Ectodermal cell (in vitro differentiated cells): Measurements from ENCODE around the gene TASP1.
"Not testable (repeated sequence)": the region's sequence is repeated elsewhere in the genome, so short reads cannot be mapped to it uniquely, and the experiment has no call there.

ENCODE experiments used
- H3K27ac ChIP-seq: 2 replicates; pipeline ENCODE4 v1.7.0; 2013; ENCODE audit warnings: mild to moderate bottlenecking, low read depth, low read length; ENCODE audit not compliant: insufficient read depth, poor library complexity, severe bottlenecking
- H3K27me3 ChIP-seq: 2 replicates; pipeline ENCODE4 v1.7.0; 2013; ENCODE audit warnings: mild to moderate bottlenecking, low read length; ENCODE audit not compliant: insufficient read depth, control insufficient read depth, poor library complexity, severe bottlenecking
- H3K36me3 ChIP-seq: one replicate; pipeline ENCODE4 v1.7.0; 2013; ENCODE audit warnings: low read length; ENCODE audit not compliant: control insufficient read depth, insufficient read depth
- H3K4me1 ChIP-seq: one replicate; pipeline ENCODE4 v1.7.0; 2013; ENCODE audit warnings: low read length; ENCODE audit not compliant: control insufficient read depth, insufficient read depth
- H3K4me3 ChIP-seq: 2 replicates; pipeline ENCODE4 v1.7.0; 2013; ENCODE audit warnings: low read depth, low read length, control low read depth; ENCODE audit not compliant: insufficient read depth
- H3K9me3 ChIP-seq: 2 replicates; pipeline ENCODE4 v1.7.0; 2013; ENCODE audit warnings: mild to moderate bottlenecking, low read length, moderate library complexity; ENCODE audit not compliant: control insufficient read depth
- WGBS, 2 experiments: methylation state at CpG; one replicate each; pipeline ENCODE4 v1.1.7; 2013; ENCODE audit warnings: missing lambda C conversion rate in 2 of 2; 5-methylcytosine and 5-hydroxymethylcytosine counted together

Gene TASP1

DNA sequence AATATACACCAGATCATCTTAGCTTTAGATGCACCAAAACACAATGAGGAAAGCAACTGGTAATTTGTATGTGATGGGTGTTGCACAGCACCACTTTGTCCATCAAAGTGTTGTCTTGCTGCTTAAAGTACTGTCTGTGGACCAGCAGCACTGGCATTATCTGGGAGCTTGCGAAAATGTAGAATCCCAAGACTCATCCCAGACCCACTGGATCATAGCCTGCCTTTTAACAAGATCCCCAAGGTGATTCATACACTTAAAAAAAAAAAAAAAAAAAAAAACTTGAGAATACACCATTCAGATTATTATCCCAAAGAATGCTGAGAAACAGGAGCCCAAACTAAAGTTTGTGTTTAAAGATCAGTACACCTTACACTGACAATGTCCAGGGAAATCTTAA lies 123.4 kb downstream of the TASP1 start:
- Histone ChIP-seq H3K27ac (no peak overlapping the region), H3K27me3 (no peaks in the 10 kb centered on the region), H3K4me1 (no peaks in the 10 kb centered on the region), H3K9me3 (no peaks in the 10 kb centered on the region), H3K36me3 (no peaks in the 10 kb centered on the region), H3K4me3 (no peak overlapping the region)
- 97 to 100% methylated on average over 1 of the region's 1 CpG for WGBS, 2 experiments

DNA sequence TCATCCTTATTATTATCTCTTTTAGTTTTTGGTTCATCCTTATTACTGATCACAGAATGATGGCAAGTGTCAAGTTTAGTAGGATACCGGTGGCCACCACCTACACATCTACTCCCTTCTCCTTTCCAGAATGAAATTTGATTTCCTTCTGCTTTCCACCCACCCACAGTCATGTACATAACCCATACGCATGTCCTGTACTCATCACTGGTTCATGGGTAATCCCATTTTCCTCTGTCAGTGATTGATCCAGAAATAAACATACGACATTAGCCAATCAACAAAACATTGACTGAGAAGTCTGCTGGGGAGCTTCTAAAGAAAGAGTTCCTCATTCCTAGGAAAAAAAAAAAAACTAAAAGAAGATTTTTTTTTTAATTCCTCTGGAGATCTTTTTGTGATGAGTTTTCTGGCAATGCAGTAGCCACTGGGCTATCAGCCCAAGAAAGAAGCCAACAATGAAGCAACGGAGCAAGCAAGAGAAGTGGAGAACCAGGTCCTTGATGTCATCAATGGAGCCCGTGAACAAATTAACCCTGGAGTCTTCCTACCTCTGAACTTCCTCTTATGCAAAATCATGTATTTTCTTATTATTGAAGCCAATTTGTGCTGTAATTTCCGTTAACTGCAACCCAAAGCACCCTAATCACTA lies 127.8 kb downstream of the TASP1 start:
- H3K4me1 ChIP-seq = no peaks in the 10 kb centered on the region
- H3K9me3 ChIP-seq = no peaks in the 10 kb centered on the region
- no peaks in the 10 kb centered on the region for H3K27me3 ChIP-seq
- 94 to 96% methylated on average over 4 to 6 of the region's 6 CpGs for WGBS, 2 experiments
- no peak overlapping the region for H3K4me3 ChIP-seq
- no peaks in the 10 kb centered on the region for H3K36me3 ChIP-seq
- no peak overlapping the region for H3K27ac ChIP-seq

DNA sequence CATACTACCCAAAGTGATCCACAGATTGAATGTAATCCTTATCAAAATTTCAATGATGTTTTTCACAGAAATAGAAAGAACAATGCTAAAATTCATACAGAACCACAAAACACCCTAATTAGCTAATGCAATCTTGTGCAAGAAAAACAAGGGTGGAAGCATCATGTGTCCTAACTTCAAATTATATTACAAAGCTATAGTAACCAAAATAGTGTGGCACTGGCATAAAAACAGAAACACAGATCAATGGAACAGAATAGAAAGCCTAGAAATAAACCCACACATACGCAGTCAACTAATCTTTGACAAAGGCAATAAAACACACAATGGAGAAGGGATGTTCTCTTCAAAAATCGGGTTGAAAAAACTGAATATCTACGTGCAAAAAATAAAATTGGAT lies 131.1 kb downstream of the TASP1 start:
- Histone ChIP-seq H3K9me3 (no peaks in the 10 kb centered on the region), H3K27ac (no peak overlapping the region), H3K4me1 (no peaks in the 10 kb centered on the region), H3K27me3 (no peaks in the 10 kb centered on the region), H3K4me3 (no peak overlapping the region), H3K36me3 (no peaks in the 10 kb centered on the region)
- 67% methylated on average over 3 of the region's 3 CpGs for WGBS, 2 experiments

DNA sequence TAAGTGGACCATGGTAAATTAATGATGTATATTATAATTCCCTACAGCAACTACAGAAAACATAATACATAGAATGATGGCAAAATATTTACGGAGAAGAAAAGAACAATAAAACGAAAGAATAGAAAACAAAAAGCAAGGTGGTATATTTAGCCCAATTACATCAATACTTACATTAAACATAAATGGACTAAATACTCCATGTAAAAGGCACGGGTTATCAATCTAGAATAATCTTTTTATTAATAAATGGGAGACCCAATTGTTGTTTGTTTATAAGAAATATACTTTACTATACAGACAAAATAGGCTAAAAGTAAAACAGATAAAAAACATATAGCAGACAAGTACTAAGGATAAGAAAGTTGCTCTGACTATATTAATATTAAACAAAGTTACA lies 137.2 kb downstream of the TASP1 start:
- Histone ChIP-seq H3K27ac (no peak overlapping the region), H3K9me3 (no peaks in the 10 kb centered on the region), H3K4me1 (no peaks in the 10 kb centered on the region), H3K36me3 (no peaks in the 10 kb centered on the region), H3K4me3 (no peak overlapping the region), H3K27me3 (no peaks in the 10 kb centered on the region)
- 100% methylated on average over 2 of the region's 3 CpGs; no CpG with 5 or more reads in 1 of the 2 experiments for WGBS, 2 experiments

DNA sequence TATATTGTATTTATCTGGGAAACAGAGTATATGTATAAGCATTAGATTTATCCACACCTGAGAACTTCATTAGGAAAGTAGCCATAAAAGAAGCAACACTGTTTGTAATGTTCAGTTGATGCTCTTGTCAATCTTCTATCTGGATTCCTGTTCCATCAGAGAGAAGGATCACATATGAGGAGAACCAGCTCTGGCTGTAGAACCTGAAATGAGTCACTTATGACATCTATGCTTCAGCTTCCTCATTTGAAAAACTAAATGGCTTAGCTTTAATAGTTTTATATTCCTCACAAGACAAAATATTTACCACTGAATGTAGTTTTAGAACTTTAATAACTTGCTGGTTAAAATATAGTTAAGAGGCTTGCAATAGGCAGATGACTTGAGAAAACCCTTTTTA lies 144.7 kb downstream of the TASP1 start:
- Histone ChIP-seq H3K36me3 (no peaks in the 10 kb centered on the region), H3K27ac (no peak overlapping the region), H3K9me3 (no peaks in the 10 kb centered on the region), H3K4me1 (peaks cover 24% of the 10 kb centered on the region), H3K4me3 (no peak overlapping the region), H3K27me3 (no peaks in the 10 kb centered on the region)

DNA sequence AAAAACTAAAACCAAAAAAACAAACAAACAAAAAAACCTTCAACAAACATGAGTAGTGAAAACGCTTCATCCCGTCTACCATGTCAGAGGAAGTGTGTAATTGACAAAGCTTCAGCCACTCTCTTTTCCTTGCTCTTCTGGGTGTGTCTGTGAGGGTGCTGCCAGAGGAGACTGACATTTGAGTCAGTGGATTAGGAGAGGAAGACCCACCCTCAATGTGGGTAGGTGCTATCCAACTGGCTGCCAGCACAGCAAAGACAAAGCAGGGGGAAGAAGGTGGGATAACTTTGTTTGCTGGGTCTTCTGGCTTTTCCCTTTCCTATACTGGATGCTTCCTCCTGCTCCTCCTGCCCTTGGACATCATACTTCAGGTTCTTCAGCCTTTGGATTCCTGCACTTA lies 145.6 kb downstream of the TASP1 start:
- 38 to 46% methylated on average over 2 of the region's 2 CpGs for WGBS, 2 experiments
- Histone ChIP-seq H3K27me3 (no peaks in the 10 kb centered on the region), H3K9me3 (no peaks in the 10 kb centered on the region), H3K4me3 (no peak overlapping the region), H3K36me3 (no peaks in the 10 kb centered on the region), H3K27ac (no peak overlapping the region), H3K4me1 (peaks cover 26% of the 10 kb centered on the region)

DNA sequence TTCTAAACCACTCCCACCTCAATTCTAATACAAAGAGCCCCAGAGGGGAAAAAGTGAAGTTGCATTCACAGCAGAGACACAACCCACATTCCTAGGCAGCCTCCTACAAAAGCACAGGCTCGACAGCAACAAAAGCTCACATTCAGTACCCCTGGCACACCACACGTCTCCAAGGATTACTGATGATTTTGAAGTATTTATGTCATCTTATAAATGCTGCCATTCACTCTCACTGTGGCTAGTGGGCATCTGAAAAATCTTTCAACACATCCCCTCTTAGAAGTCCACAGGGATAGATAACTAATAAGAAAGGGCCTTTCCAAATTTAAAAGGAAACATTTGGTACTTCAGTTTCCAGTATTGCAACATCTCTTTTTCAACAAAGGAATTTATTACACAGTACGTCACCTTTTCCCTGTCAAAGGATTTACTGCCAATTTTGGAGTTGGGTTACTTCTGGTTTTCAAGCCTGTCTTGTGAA lies 146.7 kb downstream of the TASP1 start:
- H3K27me3 ChIP-seq = no peaks in the 10 kb centered on the region
- no peaks in the 10 kb centered on the region for H3K36me3 ChIP-seq
- no peak overlapping the region for H3K4me3 ChIP-seq
- no peaks in the 10 kb centered on the region for H3K9me3 ChIP-seq
- peak overlapping the region; percentile 91 for H3K27ac ChIP-seq
- peaks cover 26% of the 10 kb centered on the region for H3K4me1 ChIP-seq
- 10 to 21% methylated on average over 2 to 3 of the region's 3 CpGs for WGBS, 2 experiments

DNA sequence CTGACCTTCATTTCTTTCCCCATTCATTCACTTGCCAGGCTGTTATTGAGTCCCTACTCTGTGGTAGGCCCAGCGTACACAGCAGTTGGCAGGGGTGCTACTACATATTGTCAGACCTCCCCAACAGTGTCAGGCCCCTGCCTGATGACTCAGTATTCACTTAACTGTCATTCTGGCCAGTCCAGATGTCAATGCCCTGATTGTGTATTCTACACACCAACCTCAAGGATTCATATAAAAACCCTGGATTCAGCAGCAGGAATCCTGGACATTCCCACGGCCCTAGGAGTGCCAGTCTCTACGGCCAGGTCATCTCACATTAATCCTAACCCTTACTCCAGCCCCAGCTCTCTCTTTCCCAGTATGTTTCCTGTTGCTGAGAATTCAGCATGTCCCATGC lies 151.5 kb downstream of the TASP1 start:
- Histone ChIP-seq H3K4me1 (peaks cover 15% of the 10 kb centered on the region), H3K27me3 (no peaks in the 10 kb centered on the region), H3K27ac (no peak overlapping the region), H3K4me3 (no peak overlapping the region), H3K36me3 (no peaks in the 10 kb centered on the region), H3K9me3 (no peaks in the 10 kb centered on the region)
- WGBS, 2 experiments = 91 to 95% methylated on average over 3 of the region's 3 CpGs

DNA sequence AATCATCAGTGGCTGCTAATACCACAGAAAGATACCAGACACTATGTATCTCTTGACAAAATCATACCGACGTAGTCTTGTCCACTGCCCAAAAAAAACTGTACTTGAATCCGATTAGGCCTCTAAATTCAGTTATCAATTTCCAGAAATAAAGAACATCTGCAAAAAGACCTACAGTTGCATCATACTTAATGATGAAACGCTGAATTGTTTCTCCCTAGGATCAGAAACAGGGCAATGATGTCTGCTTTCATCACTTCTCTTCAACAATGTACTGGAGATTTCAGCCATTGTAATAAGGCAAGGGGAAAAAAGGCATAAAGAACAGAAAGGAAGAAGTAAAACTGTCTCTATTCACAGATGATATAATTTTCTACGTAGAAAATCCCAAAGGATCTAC lies 152.0 kb downstream of the TASP1 start:
- Histone ChIP-seq H3K27ac (no peak overlapping the region), H3K4me1 (peaks cover 11% of the 10 kb centered on the region), H3K4me3 (no peak overlapping the region), H3K27me3 (no peaks in the 10 kb centered on the region), H3K36me3 (no peaks in the 10 kb centered on the region), H3K9me3 (no peaks in the 10 kb centered on the region)
- 75 to 76% methylated on average over 5 of the region's 5 CpGs for WGBS, 2 experiments

DNA sequence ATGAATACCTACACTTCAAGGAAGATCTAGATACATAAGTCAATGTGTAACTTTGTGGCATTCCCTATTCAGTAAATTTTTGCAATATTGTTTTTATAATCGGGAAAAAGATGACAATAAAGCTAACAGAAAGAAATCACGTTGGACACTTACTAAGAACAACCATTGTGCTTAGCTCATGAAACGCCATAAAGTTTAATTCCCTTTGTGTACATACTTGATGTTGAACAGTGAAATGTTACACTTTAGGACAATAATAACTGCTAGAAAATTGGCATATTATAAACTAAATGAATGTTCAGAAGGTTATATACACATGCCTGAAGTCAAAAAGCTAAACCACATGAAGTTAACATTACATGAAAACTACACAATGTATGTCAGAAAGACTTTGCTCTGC lies 153.2 kb downstream of the TASP1 start:
- Histone ChIP-seq H3K27me3 (no peaks in the 10 kb centered on the region), H3K36me3 (no peaks in the 10 kb centered on the region), H3K4me1 (peaks cover 3% of the 10 kb centered on the region), H3K27ac (no peak overlapping the region), H3K9me3 (no peaks in the 10 kb centered on the region), H3K4me3 (no peak overlapping the region)
- WGBS, 2 experiments = 96 to 100% methylated on average over 3 of the region's 3 CpGs

DNA sequence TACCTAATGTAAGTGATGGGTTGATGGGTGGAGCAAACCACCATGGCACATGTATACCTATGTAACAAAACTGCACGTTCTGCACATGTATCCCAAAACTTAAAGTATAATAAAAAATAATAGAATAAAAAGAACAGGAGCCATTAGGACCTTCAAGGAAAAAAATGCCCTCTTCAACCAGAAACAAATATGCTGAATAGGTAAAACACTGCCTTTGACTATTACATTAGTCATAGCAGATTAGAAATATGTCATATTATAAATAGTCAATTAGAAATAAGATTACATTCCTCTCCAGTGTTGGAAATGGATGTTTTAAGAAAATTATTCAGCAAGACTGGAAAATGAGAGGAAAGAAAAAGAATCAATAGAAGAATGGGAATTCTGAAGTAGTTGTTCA lies 153.7 kb downstream of the TASP1 start:
- H3K36me3 ChIP-seq, H3K27ac ChIP-seq, H3K4me1 ChIP-seq, H3K9me3 ChIP-seq, H3K4me3 ChIP-seq, H3K27me3 ChIP-seq: not testable (repeated sequence)
- WGBS, 2 experiments = no CpG with 5 or more reads among the region's 1 CpG
